ENCODE measurements around the gene TEX36.
"Not testable (repeated sequence)": the region's sequence is repeated elsewhere in the genome, so short reads cannot be mapped to it uniquely, and the experiment has no call there.

The TEX36 gene

GRCh38 chr10:125656523-125656922, 26.4 kb downstream of the TEX36 start:
- Histone ChIP-seq H3K9me2 (ENCODE audit: low read depth, low read length) (no peaks in the 10 kb centered on the region), H3K4me1 (ENCODE audit: insufficient read depth, low read length, severe bottlenecking) (no peaks in the 10 kb centered on the region), H2AFZ (ENCODE audit: low read length) (no peak overlapping the region), H3K4me3 (ENCODE audit: low read depth, low read length, poor library complexity, severe bottlenecking) (no peak overlapping the region), H4K20me1 (ENCODE audit: insufficient read depth, low read length) (no peaks in the 10 kb centered on the region), H3K27me3 (ENCODE audit: insufficient read depth, low read length) (no peaks in the 10 kb centered on the region), H3K9me3 (ENCODE audit: low read length) (no peaks in the 10 kb centered on the region), H3K79me2 (ENCODE audit: insufficient read depth, low read length) (no peaks in the 10 kb centered on the region), H3K36me3 (ENCODE audit: insufficient read depth, low read length) (no peaks in the 10 kb centered on the region), H3K9ac (ENCODE audit: low read length) (no peak overlapping the region), H3K4me2 (ENCODE audit: low read length) (no peak overlapping the region), H3F3A (ENCODE audit: insufficient read depth, low read length) (no peaks in the 10 kb centered on the region), H3K27ac (ENCODE audit: low read depth, low read length, poor library complexity, severe bottlenecking) (no peak overlapping the region)
- TF ChIP-seq, protein P1, sequence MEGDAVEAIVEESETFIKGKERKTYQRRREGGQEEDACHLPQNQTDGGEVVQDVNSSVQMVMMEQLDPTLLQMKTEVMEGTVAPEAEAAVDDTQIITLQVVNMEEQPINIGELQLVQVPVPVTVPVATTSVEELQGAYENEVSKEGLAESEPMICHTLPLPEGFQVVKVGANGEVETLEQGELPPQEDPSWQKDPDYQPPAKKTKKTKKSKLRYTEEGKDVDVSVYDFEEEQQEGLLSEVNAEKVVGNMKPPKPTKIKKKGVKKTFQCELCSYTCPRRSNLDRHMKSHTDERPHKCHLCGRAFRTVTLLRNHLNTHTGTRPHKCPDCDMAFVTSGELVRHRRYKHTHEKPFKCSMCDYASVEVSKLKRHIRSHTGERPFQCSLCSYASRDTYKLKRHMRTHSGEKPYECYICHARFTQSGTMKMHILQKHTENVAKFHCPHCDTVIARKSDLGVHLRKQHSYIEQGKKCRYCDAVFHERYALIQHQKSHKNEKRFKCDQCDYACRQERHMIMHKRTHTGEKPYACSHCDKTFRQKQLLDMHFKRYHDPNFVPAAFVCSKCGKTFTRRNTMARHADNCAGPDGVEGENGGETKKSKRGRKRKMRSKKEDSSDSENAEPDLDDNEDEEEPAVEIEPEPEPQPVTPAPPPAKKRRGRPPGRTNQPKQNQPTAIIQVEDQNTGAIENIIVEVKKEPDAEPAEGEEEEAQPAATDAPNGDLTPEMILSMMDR (IDR thresholded peaks at IDR 0.05; ENCODE audit: low read length) = no peak
- TF ChIP-seq EZH2 (IDR thresholded peaks at IDR 0.05; ENCODE audit: borderline replicate concordance, low read length) = no peak

- not testable (repeated sequence) for H4K20me1 ChIP-seq (ENCODE audit: insufficient read depth, low read length); H3K4me1 ChIP-seq (ENCODE audit: insufficient read depth, low read length, severe bottlenecking); H2AFZ ChIP-seq (ENCODE audit: low read length); H3K4me2 ChIP-seq (ENCODE audit: low read length); H3K36me3 ChIP-seq (ENCODE audit: insufficient read depth, low read length); H3K9ac ChIP-seq (ENCODE audit: low read length); H3K27me3 ChIP-seq (ENCODE audit: insufficient read depth, low read length); H3K4me3 ChIP-seq (ENCODE audit: low read depth, low read length, poor library complexity, severe bottlenecking); H3K9me3 ChIP-seq (ENCODE audit: low read length); H3K79me2 ChIP-seq (ENCODE audit: insufficient read depth, low read length); H3K27ac ChIP-seq (ENCODE audit: low read depth, low read length, poor library complexity, severe bottlenecking); H3F3A ChIP-seq (ENCODE audit: insufficient read depth, low read length); H3K9me2 ChIP-seq (ENCODE audit: low read depth, low read length)
These were observed 29.9 kb downstream of the TEX36 start for GRCh38 chr10:125653113-125653512.

GRCh38 chr10:125646311-125646710, 36.7 kb downstream of the TEX36 start:
- H3K4me1 ChIP-seq (ENCODE audit: insufficient read depth, low read length, severe bottlenecking) = no peaks in the 10 kb centered on the region
- H3K9me3 ChIP-seq (ENCODE audit: low read length) = no peaks in the 10 kb centered on the region
- H4K20me1 ChIP-seq (ENCODE audit: insufficient read depth, low read length) = no peaks in the 10 kb centered on the region
- H3K27ac ChIP-seq (ENCODE audit: low read depth, low read length, poor library complexity, severe bottlenecking) = no peak overlapping the region
- no peaks in the 10 kb centered on the region for H3K36me3 ChIP-seq (ENCODE audit: insufficient read depth, low read length)
- no peak overlapping the region for H2AFZ ChIP-seq (ENCODE audit: low read length)
- H3K4me2 ChIP-seq (ENCODE audit: low read length) = no peak overlapping the region
- no peaks in the 10 kb centered on the region for H3F3A ChIP-seq (ENCODE audit: insufficient read depth, low read length)
- no peak for TF ChIP-seq EZH2 (IDR thresholded peaks at IDR 0.05; ENCODE audit: borderline replicate concordance, low read length)
- TF ChIP-seq, protein P1 (IDR thresholded peaks at IDR 0.05; ENCODE audit: low read length) = no peak
- H3K9me2 ChIP-seq (ENCODE audit: low read depth, low read length) = no peaks in the 10 kb centered on the region
- no peaks in the 10 kb centered on the region for H3K27me3 ChIP-seq (ENCODE audit: insufficient read depth, low read length)
- H3K79me2 ChIP-seq (ENCODE audit: insufficient read depth, low read length) = no peaks in the 10 kb centered on the region
- no peak overlapping the region for H3K4me3 ChIP-seq (ENCODE audit: low read depth, low read length, poor library complexity, severe bottlenecking)
- no peak overlapping the region for H3K9ac ChIP-seq (ENCODE audit: low read length)

- Histone ChIP-seq H3K27ac (ENCODE audit: low read depth, low read length, poor library complexity, severe bottlenecking) (no peak overlapping the region), H3K36me3 (ENCODE audit: insufficient read depth, low read length) (no peaks in the 10 kb centered on the region), H3K4me3 (ENCODE audit: low read depth, low read length, poor library complexity, severe bottlenecking) (no peak overlapping the region), H3K4me1 (ENCODE audit: insufficient read depth, low read length, severe bottlenecking) (no peaks in the 10 kb centered on the region), H3K27me3 (ENCODE audit: insufficient read depth, low read length) (no peaks in the 10 kb centered on the region), H3F3A (ENCODE audit: insufficient read depth, low read length) (no peaks in the 10 kb centered on the region), H2AFZ (ENCODE audit: low read length) (no peak overlapping the region), H3K9me2 (ENCODE audit: low read depth, low read length) (no peaks in the 10 kb centered on the region), H4K20me1 (ENCODE audit: insufficient read depth, low read length) (no peaks in the 10 kb centered on the region), H3K9me3 (ENCODE audit: low read length) (no peaks in the 10 kb centered on the region), H3K4me2 (ENCODE audit: low read length) (no peak overlapping the region), H3K9ac (ENCODE audit: low read length) (no peak overlapping the region), H3K79me2 (ENCODE audit: insufficient read depth, low read length) (no peaks in the 10 kb centered on the region)
- no peak for TF ChIP-seq EZH2 (IDR thresholded peaks at IDR 0.05; ENCODE audit: borderline replicate concordance, low read length)
- TF ChIP-seq, protein P1 (IDR thresholded peaks at IDR 0.05; ENCODE audit: low read length) = no peak
These were observed 41.6 kb downstream of the TEX36 start for GRCh38 chr10:125641398-125641797.
